HepG2 (cell line): ENCODE results near the gene BCL7A. TPM values are rescaled to one million over a fixed set of nuclear protein-coding genes. Genes with fewer than 3 reads are reported as not detected.

Experiments
- ATAC-seq: fragments of 200-7000 bp; cut with Tn5 transposase; 3 replicates; pipeline ENCODE4 v1.9.1; 2020; ENCODE audit warnings: mild to moderate bottlenecking, moderate library complexity
- BruUV-seq: library from RNA; stranded (reverse); fragments of 400-500 nt; replicated peaks from 2 replicates; lab custom pipeline; 2021; lab: Mats Ljungman, UMichigan
- CTCF ChIA-PET: fragments of 300-600 bp; formaldehyde crosslinking; extraction: SDS; loops from one replicate; lab custom pipeline; 2021; ENCODE audit warnings: low total read pairs, inconsistent platforms, low intra/inter-chr PET ratio; lab: Yijun Ruan, JAX
- POLR2A ChIA-PET: fragments of 350-600 bp; sonication (Branson Sonifier 250); formaldehyde crosslinking; loops from one replicate; lab custom pipeline; 2020; ENCODE audit warnings: antibody characterized with exemption, inconsistent platforms; lab: Yijun Ruan, JAX
- DNase-seq: peaks from one replicate; pipeline ENCODE4 v3.0.0-alpha.2; 2015; ENCODE audit warnings: low spot score
- FAIRE-seq: peaks from 3 replicates; lab custom pipeline; 2011; peaks lifted over from hg19 to GRCh38; lab: Jason Lieb, UNC
- H2AFZ ChIP-seq: one replicate; pipeline ENCODE4 v1.6.1; 2011; ENCODE audit warnings: low read length, inconsistent platforms
- H3K27ac ChIP-seq: fragments of 300-600 bp; 3 replicates; pipeline ENCODE4 v1.8.0; 2011; ENCODE audit warnings: mixed run types, mild to moderate bottlenecking, mixed read lengths, low read length, inconsistent platforms; ENCODE audit not compliant: insufficient read depth; ENCODE audit errors: extremely low read length
- H3K27me3 ChIP-seq, 2 experiments: fragments of 200-600 bp in 1 of 2; 2 replicates in 1 of 2; 3 replicates in 1 of 2; pipeline versions ENCODE4 v1.6.0 to v1.8.0; 2011; ENCODE audit warnings: low read length in 2 of 2, mild to moderate bottlenecking in 2 of 2, moderate library complexity in 2 of 2, inconsistent platforms in 1 of 2; ENCODE audit not compliant: insufficient read depth in 2 of 2, control insufficient read depth in 1 of 2
- H3K36me3 ChIP-seq, 2 experiments: fragments of 200-600 bp in 1 of 2; replicated peaks in 1 of 2; 2 replicates in 1 of 2; 3 replicates in 1 of 2; pipeline versions ENCODE4 v1.5.1 to v1.8.0; 2011; ENCODE audit warnings: low read length in 2 of 2, inconsistent platforms in 1 of 2; ENCODE audit not compliant: insufficient read depth in 2 of 2, control insufficient read depth in 1 of 2
- H3K4me1 ChIP-seq: 2 replicates; pipeline ENCODE4 v1.5.1; 2012; ENCODE audit warnings: low read length, inconsistent platforms; ENCODE audit not compliant: insufficient read depth
- H3K4me2 ChIP-seq: 2 replicates; pipeline ENCODE4 v1.6.0; 2011; ENCODE audit warnings: low read depth, low read length, inconsistent platforms
- H3K4me3 ChIP-seq, 3 experiments: fragments of 200-600 bp in 1 of 3; sonication (generic), shearing (Covaris generic) in 1 of 3; replicated peaks in 1 of 3; 2 replicates each; pipeline ENCODE4 v1.5.1; 2011 to 2016; ENCODE audit warnings: low read length in 3 of 3, inconsistent platforms in 2 of 3, low read depth in 2 of 3, mild to moderate bottlenecking in 2 of 3, control low read depth in 1 of 3, mixed read lengths in 1 of 3; ENCODE audit not compliant: insufficient read depth in 1 of 3
- H3K79me2 ChIP-seq: one replicate; pipeline ENCODE4 v1.6.1; 2011; ENCODE audit warnings: low read length, inconsistent platforms; ENCODE audit not compliant: insufficient read depth
- H3K9ac ChIP-seq: 2 replicates; pipeline ENCODE4 v1.6.0; 2011; ENCODE audit warnings: mild to moderate bottlenecking, low read depth, low read length, inconsistent platforms; ENCODE audit not compliant: insufficient read depth
- H3K9me3 ChIP-seq: 2 replicates; pipeline ENCODE4 v1.5.1; 2012; ENCODE audit warnings: mild to moderate bottlenecking, low read length
- H4K20me1 ChIP-seq: 2 replicates; pipeline ENCODE4 v1.6.0; 2011; ENCODE audit warnings: inconsistent platforms, mild to moderate bottlenecking, low read length, moderate library complexity; ENCODE audit not compliant: insufficient read depth
- NONO ChIP-seq, 2 experiments: fragments of 450-650 bp in 1 of 2; sonication (generic) in 1 of 2; formaldehyde crosslinking in 1 of 2; IDR thresholded peaks in 1 of 2; conservative IDR thresholded peaks in 1 of 2; 2 replicates each; pipeline versions ENCODE4 v1.6.1 to v1.8.0; 2017 to 2022; ENCODE audit warnings: mild to moderate bottlenecking in 1 of 2, missing genetic modification reagents in 1 of 2, moderate library complexity in 1 of 2
- PHF8 ChIP-seq: sonication (generic); formaldehyde crosslinking; IDR thresholded peaks from 2 replicates; pipeline ENCODE4 v1.5.0; 2020; ENCODE audit warnings: missing genetic modification reagents
- YY1 ChIP-seq: IDR thresholded peaks from 2 replicates; pipeline ENCODE4 v1.6.1; 2011; ENCODE audit warnings: low read length, low read depth, moderate library complexity, mild to moderate bottlenecking; ENCODE audit not compliant: insufficient read depth, insufficient replicate concordance
- ZNF274 ChIP-seq: sonication (generic); formaldehyde crosslinking; IDR thresholded peaks from 2 replicates; pipeline ENCODE4 v1.5.1; 2020; ENCODE audit warnings: mild to moderate bottlenecking, missing genetic modification reagents
- ZNF883 ChIP-seq: sonication (generic); formaldehyde crosslinking; IDR thresholded peaks from 2 replicates; pipeline ENCODE4 v1.5.1; 2020; ENCODE audit warnings: mild to moderate bottlenecking, missing genetic modification reagents; ENCODE audit errors: not compliant biosample characterization
- WGBS: methylation state at CpG from one replicate; pipeline ENCODE4 v1.1.6; 2017; ENCODE audit warnings: low lambda C conversion rate; 5-methylcytosine and 5-hydroxymethylcytosine counted together
- in situ Hi-C: cut with HindIII; loops from 2 replicates; pipeline ENCODE4 v1.10.0; 2017; ENCODE audit warnings: low pct_unique_long_range_greater_than_20kb; ENCODE audit not compliant: extremely low pct_ligation_motif_present
- intact Hi-C: fragments of 100-400 bp; cut with micrococcal nuclease; formaldehyde crosslinking; loops from one replicate; pipeline ENCODE4 v1.10.0; 2022; ENCODE audit not compliant: unreplicated experiment
- polyA plus RNA-seq, 8 experiments: library from polyadenylated mRNA; depleted of rRNA in 3 of 8; stranded (reverse) in 7 of 8; unstranded in 1 of 8; fragments of >200 nt; fragmentation: Illumina TruSeq in 4 of 8; extraction: Trizol in 4 of 8; gene quantifications; 2 replicates each; pipeline versions ENCODE4 v1.2.1 to v1.2.3, GENCODE V29; 2011 to 2016; ENCODE audit warnings: low read depth in 4 of 8, missing spikeins in 1 of 8, mixed read lengths in 1 of 8; ENCODE audit not compliant: insufficient read depth in 1 of 8
- total RNA-seq, 5 experiments: library from RNA; depleted of rRNA; stranded (reverse); fragments of >200 nt; fragmentation: Illumina TruSeq; extraction: Trizol; gene quantifications; 2 replicates each; pipeline ENCODE4 v1.2.3, GENCODE V29; 2016; ENCODE audit warnings: low read depth in 1 of 5
- TF ChIP-seq, protein P1 (sequence below): sonication (generic); formaldehyde crosslinking; IDR thresholded peaks from 2 replicates; pipeline ENCODE4 v1.4.0; 2020; ENCODE audit warnings: missing genetic modification reagents
- TF ChIP-seq, protein P2 (sequence below): IDR thresholded peaks from 2 replicates; pipeline ENCODE4 v1.6.1; 2016; ENCODE audit warnings: mild to moderate bottlenecking
- TF ChIP-seq, protein P3 (sequence below): sonication (generic); formaldehyde crosslinking; IDR thresholded peaks from 2 replicates; pipeline ENCODE4 v1.8.0; 2023; ENCODE audit warnings: mild to moderate bottlenecking, missing genetic modification reagents
- TF ChIP-seq, protein P4 (sequence below): sonication (generic); formaldehyde crosslinking; IDR thresholded peaks from 2 replicates; pipeline ENCODE4 v1.4.0; 2020; ENCODE audit warnings: missing genetic modification reagents
- TF ChIP-seq, protein P5 (sequence below): sonication (generic); formaldehyde crosslinking; IDR thresholded peaks from 2 replicates; pipeline ENCODE4 v1.4.0; 2020; ENCODE audit warnings: mild to moderate bottlenecking, missing genetic modification reagents

The BCL7A gene
- total and polyA plus RNA-seq, 2 of the 13 experiments (the other 11 are each of a cell fraction or from before 2014, with no cell fraction given), result 4.1 to 6.2 TPM

DNA sequence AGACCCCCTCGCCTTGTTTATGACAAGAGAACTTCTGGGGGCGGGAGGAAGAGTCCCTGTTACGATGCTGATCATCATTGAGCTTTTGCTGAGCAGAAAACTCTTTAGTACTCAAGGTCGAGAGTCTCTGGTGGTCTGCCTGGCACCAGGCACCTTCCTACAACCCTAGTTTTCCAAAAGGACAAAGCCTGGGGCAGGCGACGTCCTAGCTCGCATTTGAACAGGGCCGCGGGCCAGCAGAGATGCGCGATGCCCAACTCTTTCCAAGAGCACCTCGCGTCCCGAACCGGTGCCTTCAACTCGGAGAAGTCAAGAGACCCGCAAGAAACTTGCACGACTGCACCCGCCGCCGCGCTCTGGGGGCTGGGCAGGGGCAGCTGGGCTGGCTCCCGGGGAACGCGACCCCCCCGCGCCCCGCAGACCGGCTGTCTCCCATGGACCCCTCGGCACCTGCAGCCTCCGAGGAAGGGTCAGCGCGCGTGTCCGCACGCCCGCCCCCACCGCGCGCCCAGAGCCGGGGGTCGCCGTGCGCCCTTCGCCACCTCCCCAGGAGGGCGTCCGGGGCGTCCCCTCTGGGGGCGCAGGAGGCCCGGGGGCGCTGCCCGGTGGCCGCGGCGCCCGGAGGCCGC lies 377 bp upstream of the BCL7A start:
- FAIRE-seq, result no peak
- in situ Hi-C loops, result no loop called here
- peak; percentile 51 for TF ChIP-seq ZNF883 (CRISPR knock-in tag)
- TF ChIP-seq, protein P1, sequence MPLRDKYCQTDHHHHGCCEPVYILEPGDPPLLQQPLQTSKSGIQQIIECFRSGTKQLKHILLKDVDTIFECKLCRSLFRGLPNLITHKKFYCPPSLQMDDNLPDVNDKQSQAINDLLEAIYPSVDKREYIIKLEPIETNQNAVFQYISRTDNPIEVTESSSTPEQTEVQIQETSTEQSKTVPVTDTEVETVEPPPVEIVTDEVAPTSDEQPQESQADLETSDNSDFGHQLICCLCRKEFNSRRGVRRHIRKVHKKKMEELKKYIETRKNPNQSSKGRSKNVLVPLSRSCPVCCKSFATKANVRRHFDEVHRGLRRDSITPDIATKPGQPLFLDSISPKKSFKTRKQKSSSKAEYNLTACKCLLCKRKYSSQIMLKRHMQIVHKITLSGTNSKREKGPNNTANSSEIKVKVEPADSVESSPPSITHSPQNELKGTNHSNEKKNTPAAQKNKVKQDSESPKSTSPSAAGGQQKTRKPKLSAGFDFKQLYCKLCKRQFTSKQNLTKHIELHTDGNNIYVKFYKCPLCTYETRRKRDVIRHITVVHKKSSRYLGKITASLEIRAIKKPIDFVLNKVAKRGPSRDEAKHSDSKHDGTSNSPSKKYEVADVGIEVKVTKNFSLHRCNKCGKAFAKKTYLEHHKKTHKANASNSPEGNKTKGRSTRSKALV (CRISPR knock-in tag), result peak; percentile 60; the same call in 1 of the 2 replicates
- TF ChIP-seq, protein P2, sequence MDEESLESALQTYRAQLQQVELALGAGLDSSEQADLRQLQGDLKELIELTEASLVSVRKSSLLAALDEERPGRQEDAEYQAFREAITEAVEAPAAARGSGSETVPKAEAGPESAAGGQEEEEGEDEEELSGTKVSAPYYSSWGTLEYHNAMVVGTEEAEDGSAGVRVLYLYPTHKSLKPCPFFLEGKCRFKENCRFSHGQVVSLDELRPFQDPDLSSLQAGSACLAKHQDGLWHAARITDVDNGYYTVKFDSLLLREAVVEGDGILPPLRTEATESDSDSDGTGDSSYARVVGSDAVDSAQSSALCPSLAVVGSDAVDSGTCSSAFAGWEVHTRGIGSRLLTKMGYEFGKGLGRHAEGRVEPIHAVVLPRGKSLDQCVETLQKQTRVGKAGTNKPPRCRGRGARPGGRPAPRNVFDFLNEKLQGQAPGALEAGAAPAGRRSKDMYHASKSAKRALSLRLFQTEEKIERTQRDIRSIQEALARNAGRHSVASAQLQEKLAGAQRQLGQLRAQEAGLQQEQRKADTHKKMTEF (CRISPR knock-in tag), result peak; percentile 16; the same call in 1 of the 2 replicates
- no peak for TF ChIP-seq NONO (IDR thresholded peaks at IDR 0.05)
- TF ChIP-seq NONO (CRISPR knock-in tag; conservative IDR thresholded peaks at IDR 0.05), result peak; percentile 10; the same call in 1 of the 2 replicates
- 0 out of 2 replicates have a peak, but pooled peaks have one; percentile 29 for TF ChIP-seq ZNF274 (CRISPR knock-in tag)
- TF ChIP-seq, protein P3, sequence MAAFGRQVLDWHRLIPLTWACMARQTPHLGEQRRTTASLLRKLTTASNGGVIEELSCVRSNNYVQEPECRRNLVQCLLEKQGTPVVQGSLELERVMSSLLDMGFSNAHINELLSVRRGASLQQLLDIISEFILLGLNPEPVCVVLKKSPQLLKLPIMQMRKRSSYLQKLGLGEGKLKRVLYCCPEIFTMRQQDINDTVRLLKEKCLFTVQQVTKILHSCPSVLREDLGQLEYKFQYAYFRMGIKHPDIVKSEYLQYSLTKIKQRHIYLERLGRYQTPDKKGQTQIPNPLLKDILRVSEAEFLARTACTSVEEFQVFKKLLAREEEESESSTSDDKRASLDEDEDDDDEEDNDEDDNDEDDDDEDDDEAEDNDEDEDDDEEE (CRISPR knock-in tag), result 0 out of 2 replicates have a peak, but pooled peaks have one; percentile 39
- peak; percentile 3 for TF ChIP-seq YY1
- TF ChIP-seq, protein P4, sequence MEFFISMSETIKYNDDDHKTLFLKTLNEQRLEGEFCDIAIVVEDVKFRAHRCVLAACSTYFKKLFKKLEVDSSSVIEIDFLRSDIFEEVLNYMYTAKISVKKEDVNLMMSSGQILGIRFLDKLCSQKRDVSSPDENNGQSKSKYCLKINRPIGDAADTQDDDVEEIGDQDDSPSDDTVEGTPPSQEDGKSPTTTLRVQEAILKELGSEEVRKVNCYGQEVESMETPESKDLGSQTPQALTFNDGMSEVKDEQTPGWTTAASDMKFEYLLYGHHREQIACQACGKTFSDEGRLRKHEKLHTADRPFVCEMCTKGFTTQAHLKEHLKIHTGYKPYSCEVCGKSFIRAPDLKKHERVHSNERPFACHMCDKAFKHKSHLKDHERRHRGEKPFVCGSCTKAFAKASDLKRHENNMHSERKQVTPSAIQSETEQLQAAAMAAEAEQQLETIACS (CRISPR knock-in tag), result 0 out of 2 replicates have a peak, but pooled peaks have one; percentile 25
- peak; percentile 11; the same call in 1 of the 2 replicates for TF ChIP-seq PHF8
- TF ChIP-seq, protein P5, sequence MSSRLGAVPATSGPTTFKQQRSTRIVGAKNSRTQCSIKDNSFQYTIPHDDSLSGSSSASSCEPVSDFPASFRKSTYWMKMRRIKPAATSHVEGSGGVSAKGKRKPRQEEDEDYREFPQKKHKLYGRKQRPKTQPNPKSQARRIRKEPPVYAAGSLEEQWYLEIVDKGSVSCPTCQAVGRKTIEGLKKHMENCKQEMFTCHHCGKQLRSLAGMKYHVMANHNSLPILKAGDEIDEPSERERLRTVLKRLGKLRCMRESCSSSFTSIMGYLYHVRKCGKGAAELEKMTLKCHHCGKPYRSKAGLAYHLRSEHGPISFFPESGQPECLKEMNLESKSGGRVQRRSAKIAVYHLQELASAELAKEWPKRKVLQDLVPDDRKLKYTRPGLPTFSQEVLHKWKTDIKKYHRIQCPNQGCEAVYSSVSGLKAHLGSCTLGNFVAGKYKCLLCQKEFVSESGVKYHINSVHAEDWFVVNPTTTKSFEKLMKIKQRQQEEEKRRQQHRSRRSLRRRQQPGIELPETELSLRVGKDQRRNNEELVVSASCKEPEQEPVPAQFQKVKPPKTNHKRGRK (CRISPR knock-in tag), result no peak

More for the DNA sequence above, 377 bp upstream of the BCL7A start:
- no peak overlapping the region for H3K27ac ChIP-seq
- no peak for DNase-seq
- ChIA-PET POLR2A (interaction anchor here (1.5 kb wide), 1 partner anchor 17 kb away, joined by 4 read pairs; no protein-coding TSS in a partner anchor), CTCF (no interaction called here)
- peaks cover 11% of the 10 kb centered on the region for H3K79me2 ChIP-seq
- peak overlapping the region; percentile 17 for H2AFZ ChIP-seq
- peaks cover 0 to 20% of the 10 kb centered on the region in 2 experiments; a peak in 2 of 5 replicates for H3K27me3 ChIP-seq
- peak overlapping the region; percentile 64 to 74 (median 70) for H3K4me3 ChIP-seq
- no TSS peak for BruUV-seq
- ATAC-seq, result no peak
- peaks cover 0 to 1% of the 10 kb centered on the region in 2 experiments; a peak in 1 of 5 replicates for H3K36me3 ChIP-seq
- H3K4me2 ChIP-seq, result peak overlapping the region; percentile 95
- H3K9ac ChIP-seq, result peak overlapping the region; percentile 43; the same call in 1 of the 2 replicates
- intact Hi-C loops, result loop anchor here (10.0 kb wide), 1 partner anchor 107 kb away; the partner anchor contains the start of gene CFAP251
- H3K4me1 ChIP-seq, result peaks cover 36% of the 10 kb centered on the region
- 0% methylated on average over 2 of the region's 57 CpGs for WGBS
- no peaks in the 10 kb centered on the region for H4K20me1 ChIP-seq
- no peaks in the 10 kb centered on the region for H3K9me3 ChIP-seq
